HG02981 (cell line): ENCODE results near the gene CD99.
"Not testable (repeated sequence)": the region's sequence is repeated elsewhere in the genome, so short reads cannot be mapped to it uniquely, and the experiment has no call there.

Source experiments
- ATAC-seq: cut with Tn5 transposase; IDR thresholded peaks from one replicate; pipeline ENCODE4 v1.9.1; 2021; ENCODE audit warnings: mild to moderate bottlenecking, moderate library complexity; ENCODE audit not compliant: unreplicated experiment

Gene CD99

GRCh38 chrX:2766906-2767305, 75.8 kb downstream of the CD99 start:
- ATAC-seq: no peak

DNA sequence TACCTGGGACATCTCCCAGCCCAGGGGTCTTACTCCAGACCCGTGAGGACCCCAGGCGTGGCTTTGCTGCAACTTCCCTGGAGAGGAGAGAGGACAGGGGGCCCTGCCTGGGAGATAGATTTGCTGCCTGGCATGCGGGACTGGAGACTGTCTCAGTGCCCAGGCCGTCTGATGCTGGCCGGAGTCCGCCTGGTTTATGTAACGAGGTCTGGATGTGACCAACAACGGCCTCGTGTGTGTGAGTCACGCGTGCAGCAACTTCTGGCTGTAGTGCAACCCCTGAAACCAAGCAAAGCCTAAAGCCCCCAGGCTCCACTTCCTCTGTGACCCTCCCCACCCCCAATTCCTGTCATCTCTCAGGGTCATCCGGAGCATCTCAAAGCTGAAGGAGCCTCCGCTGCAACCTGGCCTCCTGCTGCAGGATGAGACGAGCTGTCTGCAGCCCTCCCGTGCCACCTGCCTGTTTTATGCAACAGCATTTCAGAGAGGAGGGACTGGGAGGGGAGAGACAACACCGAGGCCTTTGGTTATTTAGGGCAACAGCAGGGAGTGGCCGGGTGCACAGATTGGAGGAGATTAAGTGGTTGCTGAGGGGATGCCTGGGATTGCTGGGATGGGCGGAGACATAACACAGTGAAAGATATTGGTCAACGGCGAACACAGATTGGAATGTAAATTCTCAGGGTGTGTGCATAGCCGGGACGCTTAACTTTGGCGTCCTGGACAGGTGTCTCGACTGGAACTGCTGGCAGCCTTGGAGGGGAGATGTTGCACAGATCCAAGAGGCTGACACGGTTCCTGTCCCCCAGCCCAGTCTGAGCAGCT, 76.7 kb downstream of the CD99 start:
- no peak for ATAC-seq

GRCh38 chrX:2769615-2770014, 78.5 kb downstream of the CD99 start:
- ATAC-seq: no peak

DNA sequence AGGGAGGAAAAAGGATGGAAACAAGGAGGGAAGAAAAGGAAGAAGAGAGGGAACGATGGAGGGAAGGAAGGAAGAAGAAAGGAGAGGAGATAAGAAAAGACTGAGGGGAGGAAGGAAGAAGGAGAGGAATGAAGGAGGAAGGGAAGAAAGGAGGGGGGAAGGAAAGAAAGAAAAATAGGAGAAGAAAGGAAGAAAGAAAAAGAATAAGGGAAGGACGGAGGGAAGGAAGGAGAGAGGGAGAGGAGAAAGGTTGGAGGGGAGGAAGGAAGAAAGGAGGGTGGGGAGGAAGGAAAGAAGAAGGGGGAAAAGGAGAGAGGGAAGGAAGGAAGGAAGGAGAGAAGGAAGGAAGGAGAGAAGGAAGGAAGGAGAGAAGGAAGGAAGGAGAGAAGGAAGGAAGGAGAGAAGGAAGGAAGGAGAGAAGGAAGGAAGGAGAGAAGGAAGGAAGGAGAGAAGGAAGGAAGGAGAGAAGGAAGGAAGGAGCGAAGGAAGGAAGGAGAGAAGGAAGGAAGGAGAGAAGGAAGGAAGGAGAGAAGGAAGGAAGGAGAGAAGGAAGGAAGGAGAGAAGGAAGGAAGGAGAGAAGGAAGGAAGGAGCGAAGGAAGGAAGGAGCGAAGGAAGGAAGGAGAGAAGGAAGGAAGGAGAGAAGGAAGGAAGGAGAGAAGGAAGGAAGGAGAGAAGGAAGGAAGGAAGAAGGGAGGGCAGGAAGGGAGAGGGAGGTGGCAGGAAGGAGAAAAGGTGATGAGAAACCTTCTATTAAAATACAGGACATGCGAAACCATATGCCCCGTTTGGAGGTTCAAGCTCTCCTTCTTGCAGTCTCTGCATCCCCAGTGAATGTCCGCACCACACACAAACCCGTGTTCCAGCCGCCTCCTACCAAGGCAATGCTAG, 82.3 kb downstream of the CD99 start:
- ATAC-seq: not testable (repeated sequence)

GRCh38 chrX:2774057-2774456, 83.0 kb downstream of the CD99 start:
- no peak for ATAC-seq

DNA sequence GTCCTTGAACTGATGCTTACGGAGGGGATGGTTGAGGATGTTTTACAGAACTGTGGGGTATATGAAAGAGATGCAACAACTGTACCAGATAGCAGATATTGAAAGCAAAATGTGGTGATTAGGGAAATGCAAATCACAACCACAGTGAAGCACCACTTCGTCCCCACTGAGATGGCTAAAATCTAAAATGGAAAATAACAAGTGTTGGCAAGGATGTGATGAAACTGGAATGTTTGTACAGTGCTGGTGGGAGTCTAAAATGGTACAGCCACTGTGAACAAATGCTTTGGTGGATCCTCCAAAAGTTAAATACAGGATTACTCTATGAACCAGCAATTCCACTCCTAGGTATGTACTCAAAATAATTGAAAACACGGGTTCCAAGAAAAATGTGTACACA, 83.7 kb downstream of the CD99 start:
- no peak for ATAC-seq

DNA sequence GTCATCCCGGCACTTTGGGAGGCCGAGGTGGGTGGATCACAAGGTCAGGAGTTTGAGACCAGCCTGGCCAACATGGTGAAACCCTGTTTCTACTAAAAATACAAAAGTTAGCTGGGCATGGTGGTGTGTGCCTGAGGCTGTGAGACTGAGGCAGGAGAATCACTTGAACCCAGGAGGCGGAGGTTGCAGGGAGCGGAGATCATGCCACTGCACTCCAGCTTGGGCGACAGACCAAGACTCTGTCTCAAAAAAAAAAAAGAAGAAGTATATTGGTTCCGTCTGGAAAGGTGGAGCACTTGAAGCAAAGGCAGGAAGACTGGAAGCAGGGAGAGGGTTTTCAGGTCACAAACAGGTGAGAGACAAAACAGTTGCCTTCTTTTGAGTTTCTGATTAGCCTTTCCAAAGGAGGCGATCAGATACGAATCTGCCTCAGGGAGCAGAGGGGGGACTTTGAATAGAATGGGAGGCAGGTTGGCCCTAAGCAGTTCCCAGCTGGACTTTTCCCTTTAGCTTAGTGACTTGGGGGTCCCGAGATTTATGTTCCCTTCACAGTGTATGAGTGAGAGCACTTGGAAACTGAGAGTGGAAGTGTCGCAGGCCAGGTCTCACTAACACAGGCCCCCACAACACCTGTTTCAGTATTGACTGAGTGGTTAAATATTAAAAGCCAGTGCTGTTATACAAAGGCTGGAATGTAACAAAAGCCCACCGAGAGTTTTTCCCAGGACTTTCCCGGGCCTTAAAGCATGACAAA, 89.6 kb downstream of the CD99 start:
- ATAC-seq: peak; percentile 61

DNA sequence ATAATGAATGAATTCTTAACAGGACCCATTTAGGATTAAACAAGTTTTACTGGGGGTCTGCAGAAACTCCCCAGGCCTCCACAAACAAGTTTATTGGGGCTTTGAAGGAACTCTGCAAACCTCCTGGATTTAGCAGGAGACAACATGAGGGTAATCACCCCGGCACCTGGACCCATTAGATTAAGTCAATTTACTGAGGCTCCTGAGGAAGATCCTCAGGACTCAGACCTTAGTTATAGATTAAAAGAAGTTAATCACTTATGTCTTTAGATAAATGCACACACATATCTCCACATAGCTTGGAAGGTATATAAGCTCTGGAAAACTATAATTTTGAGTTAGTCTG, 90.1 kb downstream of the CD99 start:
- ATAC-seq: no peak

GRCh38 chrX:2781698-2782097, 90.6 kb downstream of the CD99 start:
- ATAC-seq: no peak

DNA sequence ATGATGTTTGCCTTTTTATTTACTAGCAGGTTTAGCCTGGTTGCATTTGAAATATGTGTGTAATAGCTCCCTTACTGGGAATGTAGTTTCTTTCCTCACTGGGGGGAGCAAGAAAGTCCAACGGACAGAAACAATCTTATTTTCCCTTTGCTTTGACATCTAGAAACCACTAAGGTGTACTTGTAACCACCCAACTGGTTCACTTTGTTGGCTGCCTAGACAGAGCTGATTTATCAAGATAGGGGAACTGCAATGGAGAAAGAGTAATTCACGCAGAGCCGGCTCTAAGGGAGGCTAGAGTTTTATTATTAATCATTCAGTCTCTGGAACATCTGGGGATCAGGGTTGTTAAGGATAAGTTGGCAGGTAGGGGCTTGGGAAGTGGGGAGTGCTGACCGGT, 91.1 kb downstream of the CD99 start:
- no peak for ATAC-seq

DNA sequence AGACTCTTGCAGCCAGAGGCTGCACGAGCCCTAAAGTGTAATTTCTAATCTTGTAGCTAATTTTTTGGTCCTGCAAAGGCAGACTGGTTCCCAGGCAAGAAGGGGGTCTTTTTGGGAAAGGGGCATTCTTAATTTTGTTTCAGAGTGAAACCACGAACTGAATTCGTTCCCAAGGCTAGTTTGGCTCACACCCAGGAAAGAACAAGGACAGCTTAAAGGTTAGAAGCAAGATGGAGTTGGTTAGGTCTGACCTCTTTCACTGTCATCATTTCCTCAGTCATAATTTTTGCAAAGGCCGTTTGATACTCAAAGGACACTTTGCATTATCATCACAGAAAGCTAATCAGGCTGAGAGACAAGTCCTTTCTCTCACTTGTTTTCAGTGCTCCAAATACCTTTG, 91.7 kb downstream of the CD99 start:
- no peak for ATAC-seq

DNA sequence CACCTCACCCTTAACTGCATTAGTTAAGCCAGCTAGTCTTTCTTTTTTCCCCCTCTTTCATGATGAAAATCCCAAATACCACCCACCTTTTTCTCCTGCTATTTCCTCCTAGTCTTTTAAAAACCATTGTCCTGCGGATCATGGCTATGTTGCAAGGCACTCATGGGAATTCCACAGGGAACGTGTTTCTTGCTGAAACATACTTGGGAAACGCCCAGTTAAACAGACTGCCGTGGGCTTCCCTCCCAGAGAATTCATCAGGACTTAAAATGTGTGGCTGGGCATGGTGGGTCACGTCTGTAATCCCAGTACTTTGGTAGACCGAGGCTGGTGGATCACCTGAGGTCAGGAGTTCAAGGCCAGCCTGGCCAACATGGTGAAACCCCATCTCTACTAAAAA, 92.9 kb downstream of the CD99 start:
- ATAC-seq: no peak

DNA sequence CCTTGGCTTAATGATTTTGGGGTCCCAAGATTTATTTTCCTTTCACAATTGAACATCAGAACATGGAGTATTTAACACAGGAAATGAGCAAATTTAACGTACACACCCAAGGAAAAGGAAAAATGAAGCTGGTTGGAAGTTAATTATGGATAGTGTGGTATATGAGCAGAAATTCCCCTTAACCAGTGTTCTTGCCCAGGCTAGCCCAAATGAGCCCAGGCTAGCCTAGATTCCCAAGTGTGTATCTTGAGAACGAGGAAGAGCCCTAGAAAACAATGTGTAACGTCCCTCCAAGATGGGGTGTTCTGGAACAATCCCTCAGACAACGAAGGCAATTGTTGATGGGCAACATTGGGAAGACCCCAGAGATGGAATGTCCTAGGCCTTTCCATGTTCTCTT, 94.4 kb downstream of the CD99 start:
- no peak for ATAC-seq

DNA sequence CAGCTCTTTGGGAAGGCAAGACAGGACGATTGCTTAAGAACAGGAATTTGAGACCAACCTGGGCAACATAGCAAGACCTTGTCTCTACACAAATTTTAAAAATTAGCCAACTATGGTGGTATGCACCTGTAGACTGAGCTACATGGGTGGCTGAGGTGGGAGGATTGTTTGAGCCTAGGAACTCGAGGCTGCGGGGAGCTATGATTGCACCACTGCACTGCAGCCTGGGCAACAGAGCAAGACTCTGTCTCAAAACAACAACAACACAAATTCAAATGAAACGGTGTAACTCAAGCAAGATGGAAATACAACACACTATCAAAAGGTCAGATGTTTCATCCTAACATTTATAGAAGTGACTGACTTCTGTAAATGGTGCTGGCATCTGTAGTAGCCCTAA, 97.9 kb downstream of the CD99 start:
- ATAC-seq: no peak

DNA sequence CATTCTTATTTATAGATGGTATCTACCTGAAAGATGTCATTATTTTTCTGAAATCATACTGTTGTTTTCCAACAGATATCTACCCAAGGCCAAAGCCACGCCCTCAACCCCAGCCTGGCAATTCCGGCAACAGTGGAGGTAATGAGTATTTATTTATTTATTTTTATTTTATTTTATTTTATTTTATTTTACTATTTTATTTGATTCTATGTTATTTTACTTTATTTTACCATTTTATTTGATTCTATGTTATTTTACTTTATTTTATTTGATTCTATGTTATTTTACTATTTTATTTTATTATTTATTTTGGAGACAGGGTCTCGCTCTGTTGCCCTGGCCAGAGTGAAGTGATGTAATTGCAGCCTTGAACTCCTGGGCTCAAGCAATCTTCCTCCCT, 98.5 kb downstream of the CD99 start:
- no peak for ATAC-seq
